Embryonic facial prominence (tissue), 1 donor: Measurements from ENCODE around the gene KIAA0040.

Experiments
- DNase-seq: peaks from one replicate; pipeline ENCODE4 v3.0.0-alpha.2; 2016; ENCODE audit errors: extremely low spot score

KIAA0040 gene

DNA sequence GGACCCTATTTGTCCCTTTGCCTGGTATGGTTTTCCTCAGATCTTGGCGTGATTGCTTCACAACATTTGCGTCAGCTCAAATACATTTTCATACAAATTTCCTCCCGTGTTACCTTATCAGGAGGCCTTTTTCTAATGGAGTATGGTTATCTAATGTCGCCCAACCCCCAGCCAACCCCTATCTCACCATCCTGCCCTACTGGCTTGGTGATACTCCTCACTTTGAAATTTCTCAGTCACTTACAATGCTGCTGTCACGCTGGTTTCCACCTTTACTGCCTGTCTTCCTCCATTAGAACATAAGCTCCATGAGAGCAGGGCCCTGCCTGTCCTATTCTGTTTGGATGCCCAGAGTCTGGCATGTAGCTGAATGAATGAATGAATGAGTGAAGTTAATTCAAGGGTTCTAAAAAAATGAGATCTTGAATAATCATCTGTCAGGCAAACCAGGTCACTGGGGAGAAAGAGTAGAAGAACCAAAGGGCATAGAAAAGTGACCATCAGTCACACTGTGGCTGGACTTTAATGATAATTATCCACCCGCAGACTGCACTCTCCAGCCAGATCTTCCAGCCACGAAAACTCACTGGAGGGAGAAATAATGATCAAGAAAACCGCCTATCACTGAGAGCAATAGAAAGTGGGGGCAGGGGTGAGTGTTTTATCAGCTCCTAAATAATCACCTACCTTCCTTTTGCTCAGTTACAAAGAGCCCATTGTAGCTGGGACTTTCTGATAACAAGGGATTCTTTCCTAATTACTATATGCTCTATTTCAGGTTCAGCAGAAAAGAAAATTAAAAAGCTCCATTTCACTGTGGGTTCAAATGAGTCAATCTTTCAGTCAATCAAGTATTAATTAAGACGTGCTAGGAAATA lies 21.3 kb downstream of the KIAA0040 start:
- no peak for DNase-seq

DNA sequence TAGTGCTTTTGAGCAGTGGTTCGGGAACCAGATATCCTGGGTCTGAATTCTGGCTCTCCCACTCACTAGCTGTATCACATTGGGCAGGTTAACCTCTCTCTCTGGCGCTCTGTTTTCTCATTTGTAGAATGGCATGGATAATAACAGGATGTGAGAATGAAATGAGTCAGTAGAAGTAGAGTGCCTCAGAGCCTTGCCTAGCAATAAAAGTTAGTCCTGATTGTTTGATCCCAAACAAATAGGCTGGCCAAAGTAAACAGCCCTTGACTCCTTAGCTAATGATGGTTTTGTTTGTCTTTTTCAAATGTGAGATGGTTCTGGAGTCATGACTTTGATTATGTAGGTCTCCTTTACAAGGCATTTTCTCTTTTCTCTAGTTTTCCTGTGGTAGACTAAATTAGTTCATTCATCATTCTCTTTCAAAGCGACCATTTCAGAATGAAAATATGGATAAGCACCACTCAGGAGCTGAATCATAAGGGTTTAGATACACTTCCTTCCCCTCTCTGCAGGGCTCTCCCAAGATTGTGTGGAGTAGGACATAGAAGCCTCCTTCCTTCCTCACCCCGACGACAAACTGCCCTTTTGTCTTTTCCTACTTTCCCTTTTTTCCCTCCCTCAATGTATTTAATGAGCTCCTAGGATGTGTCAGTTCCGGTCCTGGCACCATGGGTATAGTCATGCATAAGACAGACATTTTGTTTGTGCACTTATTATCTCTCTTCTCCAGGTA lies 23.1 kb downstream of the KIAA0040 start:
- no peak for DNase-seq

DNA sequence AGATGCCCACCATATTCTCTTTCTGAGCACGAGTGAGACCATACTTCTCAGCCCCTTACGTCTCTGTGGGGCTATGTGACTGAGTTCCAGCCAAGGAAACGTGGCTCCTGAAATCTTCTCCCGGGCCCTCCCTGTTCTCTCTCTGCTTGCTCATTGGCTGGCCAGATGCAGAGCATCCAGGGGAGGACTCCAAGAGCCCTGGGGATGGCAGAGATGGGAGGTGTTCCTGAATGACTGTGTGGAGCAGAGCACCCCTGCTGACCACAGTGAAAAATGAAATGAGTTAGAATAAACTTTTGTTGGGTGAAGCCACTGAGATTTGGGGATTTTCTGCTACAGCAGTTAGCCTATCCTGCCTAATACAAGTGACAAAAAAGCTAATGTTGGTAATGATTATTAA lies 23.8 kb downstream of the KIAA0040 start:
- no peak for DNase-seq

DNA sequence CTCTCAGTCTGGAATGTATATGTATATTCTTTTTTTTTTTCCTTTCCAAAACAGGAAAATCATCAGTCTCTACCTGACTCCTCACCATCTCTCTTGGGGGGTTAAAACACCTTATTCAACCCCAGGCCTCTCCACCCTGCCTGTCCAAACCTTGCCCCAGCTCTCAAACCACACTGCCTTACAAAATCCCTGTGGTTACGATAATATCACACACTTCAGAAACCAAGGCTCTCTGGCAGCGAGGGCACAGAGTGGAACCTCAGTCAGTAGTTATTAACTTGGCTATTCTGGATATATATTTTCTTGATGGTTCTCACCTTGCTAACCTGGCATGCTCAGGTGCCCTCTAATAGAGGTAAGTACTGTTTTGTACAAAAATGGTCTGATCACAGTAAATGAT lies 24.7 kb downstream of the KIAA0040 start:
- no peak for DNase-seq

DNA sequence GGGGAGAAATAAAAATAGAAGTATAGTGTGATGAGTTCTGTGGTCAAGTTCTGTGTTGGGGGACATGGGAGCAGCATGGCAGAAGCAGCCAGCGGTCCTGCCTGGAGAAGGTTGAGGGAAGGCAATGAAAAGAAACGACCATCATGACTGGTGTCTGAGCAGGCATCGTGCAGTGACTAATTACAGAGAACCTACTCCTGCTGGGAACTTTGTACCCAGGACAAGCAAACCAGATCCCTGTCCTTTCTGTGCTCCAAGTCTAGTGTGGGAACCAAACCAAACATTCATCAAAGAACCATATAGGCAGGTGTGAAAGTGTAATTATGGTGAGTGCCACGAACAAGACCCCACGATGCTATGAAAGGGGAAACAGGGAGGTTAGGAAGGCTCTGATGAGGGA lies 25.8 kb downstream of the KIAA0040 start:
- no peak for DNase-seq

DNA sequence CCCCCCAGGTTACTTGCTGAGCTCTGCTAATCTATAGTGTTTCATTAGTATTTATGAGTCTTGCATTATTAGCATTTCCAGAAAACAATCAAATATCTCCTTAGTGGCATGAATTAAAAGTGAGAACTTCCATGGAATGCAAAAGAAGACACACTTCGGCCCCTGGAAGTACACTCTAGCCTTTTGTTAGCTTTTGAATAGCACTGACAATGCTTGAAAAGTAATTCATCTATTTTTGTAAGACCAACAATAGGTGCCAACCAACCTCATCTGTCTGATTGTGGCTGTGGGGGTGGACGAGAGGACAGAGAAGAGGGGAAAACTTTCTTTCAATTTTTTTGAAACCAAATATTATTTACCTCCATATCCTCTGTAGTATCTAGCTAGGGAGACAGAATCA lies 27.8 kb downstream of the KIAA0040 start:
- no peak for DNase-seq

DNA sequence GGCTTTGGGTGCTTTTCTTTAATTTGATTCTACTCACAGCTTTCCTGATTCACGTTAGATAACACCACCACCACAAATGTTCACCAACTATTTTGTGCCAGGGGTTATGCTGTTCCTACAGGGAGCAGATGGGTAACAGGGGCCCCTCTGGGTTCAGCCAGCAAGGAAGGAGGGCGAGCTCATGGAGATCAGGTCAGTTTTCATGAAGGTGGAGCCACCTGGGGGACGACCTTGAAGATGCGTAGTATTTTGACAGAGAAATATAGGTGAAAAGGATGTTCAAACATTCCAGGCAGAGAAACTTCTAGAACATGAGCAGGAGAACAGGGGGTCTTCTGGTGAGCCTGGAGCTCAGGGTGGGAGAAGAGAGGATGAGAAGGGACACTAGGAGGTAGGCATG lies 28.9 kb downstream of the KIAA0040 start:
- DNase-seq = no peak

DNA sequence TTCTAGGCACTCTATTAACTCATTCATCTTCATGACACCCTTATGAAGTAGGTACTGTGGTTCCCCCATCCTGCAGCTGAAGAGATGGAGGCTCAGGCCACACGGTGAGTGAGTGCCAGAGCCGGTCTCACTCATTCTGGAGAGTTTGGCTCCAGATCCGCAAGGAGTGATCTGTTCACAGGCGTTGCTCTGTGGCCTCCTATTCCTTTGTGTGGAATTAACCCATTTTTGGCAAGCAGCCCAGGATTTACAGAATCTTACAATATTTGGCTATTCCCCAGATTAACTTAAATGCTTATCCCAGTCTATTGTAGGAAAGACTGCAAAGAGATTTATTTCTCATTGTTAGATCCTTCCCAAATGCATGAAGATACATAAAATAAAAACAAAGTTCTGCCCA lies 29.6 kb downstream of the KIAA0040 start:
- no peak for DNase-seq

DNA sequence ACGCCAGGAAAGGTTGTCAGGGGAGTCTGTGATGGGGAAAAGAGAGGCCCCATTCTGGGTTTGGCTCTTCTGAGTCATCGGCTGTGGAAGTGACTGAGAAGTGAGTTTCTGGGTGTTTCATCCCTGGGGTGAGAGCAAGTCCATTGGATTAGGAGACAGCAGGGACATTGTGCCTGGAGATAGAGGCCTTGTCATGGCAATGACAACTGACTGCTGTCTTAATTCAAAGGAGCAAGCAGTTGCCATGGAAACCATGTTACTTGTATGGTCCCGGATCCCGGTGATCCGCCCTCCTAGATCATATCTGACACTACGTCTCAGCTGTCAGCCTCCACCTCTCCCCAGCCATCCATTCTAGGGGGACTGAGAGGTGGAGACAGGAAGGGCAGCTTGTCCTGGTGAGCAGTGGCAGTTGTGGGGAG lies 34.4 kb downstream of the KIAA0040 start:
- no peak for DNase-seq

DNA sequence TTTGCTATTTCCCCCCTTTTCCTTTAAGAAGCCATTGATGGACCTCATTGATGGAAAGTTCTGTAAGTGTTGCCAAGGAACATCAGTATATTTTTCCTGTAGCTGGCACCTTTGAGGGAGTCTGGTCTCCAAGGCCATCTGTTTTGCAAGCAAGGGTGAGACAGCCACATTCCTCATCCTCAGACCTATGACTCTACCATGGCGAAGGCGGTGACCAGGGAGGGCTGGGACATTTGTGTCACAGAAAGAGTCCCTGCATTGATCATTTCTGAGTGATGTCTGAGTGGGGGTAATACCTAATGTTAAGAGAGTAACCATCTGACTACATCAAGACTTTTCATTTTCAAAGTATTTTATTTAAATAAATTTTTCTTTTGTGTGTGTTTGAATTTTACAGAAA lies 35.4 kb downstream of the KIAA0040 start:
- DNase-seq = no peak

DNA sequence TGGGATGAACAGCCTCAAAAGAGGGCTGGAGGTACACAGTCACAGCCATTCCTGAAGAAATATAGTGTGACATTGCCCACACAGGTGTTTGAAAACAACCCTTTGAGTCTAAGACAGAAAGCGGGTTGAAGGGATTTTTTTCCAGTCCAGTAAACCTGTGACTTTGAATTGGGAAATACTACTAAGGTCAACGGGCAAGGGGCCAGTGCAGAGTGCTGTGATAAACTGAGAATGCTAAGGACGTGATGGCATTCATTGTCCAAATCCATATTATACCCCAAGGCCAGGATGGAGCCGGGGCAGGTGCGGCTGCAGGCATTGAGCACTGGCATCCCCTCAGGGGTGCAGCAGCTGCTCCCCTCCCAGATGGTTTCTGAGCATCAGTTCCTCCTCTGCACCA lies 36.6 kb downstream of the KIAA0040 start:
- no peak for DNase-seq

DNA sequence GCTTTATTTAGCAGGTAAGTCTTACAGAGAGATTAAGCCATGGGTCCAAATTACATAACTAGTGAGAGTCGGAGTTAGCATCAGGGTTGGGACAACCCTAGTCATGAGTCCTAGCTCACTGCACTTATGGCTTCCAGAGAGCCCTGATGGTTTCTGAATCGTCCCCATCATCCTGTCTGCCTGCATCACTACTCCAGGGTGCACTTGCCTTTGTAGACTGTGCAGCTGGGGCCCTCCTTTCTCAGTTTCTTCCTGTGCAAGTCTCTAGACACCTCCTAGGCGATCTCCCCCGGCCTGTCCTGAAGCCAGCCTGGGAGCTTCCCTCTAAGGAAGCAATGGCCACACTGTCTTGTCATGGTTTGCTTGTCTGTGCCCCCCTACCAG lies 37.1 kb downstream of the KIAA0040 start:
- no peak for DNase-seq

DNA sequence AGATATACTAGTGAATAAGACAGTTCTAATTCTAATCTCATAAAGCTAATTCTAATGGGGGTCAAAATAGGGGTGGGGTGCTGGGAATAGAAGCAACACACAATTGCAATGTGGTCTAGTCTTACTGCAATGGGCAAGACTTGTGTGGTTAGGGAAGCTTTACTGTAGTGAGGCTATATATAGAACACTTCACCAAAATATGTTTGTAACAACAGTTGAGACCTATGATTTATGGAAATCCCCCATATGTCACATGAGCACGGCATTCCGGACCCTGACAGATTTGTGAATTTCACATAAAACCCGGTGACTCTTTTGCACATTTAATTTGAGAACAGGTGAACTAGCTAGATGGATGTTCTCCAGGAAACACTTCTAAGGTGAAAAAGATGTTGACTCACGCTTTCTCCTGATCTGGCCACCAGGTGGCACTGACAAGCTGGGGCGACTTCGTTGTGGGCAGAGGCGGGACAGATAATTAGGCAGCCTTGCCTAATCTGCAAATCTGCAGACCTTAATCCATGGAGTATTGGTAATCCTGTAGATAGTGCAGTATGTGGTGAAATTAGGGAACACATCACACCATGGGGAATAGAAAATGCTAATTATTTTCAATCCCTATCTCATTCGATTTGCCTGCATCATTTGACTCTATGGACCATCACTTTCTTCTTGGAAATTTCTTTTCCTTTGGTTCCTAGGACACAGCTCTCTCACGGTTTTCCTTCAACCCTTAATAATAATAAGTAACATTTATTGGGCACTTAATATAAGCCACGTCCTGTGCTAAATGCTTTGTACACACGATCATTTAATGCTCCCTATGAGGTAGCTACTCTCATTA lies 37.7 kb downstream of the KIAA0040 start:
- no peak for DNase-seq

DNA sequence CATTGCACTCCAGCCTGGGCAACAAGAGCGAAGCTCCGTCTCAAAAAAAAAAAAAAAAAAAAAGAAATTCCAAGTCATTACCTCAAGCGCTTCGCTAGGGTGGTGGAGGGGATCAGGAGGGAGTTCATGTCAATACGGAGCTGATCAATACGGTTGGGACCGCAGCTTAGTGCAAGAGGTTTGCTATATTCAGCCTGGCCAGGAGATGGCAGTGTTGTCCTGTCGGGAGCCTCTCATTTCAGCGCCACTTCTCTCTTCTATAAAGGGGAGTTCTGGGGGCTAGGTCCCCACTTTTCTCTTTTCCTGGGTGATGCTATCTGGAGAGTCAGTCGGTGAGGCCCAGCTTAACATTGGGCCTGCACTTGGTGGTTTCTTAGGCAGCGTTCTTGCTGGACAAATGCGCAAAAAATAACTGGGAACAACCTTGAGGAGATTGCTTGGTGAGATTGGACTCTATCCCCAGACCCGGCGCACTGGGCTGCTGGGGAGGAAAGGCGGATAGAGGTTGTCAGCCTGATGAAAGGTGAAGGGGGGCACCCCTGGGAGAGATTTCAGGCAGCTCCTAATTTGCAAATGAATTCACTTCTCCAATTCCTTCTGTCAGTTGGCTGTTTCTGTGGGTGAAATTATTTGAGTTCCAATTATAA lies 40.4 kb downstream of the KIAA0040 start:
- no peak for DNase-seq

DNA sequence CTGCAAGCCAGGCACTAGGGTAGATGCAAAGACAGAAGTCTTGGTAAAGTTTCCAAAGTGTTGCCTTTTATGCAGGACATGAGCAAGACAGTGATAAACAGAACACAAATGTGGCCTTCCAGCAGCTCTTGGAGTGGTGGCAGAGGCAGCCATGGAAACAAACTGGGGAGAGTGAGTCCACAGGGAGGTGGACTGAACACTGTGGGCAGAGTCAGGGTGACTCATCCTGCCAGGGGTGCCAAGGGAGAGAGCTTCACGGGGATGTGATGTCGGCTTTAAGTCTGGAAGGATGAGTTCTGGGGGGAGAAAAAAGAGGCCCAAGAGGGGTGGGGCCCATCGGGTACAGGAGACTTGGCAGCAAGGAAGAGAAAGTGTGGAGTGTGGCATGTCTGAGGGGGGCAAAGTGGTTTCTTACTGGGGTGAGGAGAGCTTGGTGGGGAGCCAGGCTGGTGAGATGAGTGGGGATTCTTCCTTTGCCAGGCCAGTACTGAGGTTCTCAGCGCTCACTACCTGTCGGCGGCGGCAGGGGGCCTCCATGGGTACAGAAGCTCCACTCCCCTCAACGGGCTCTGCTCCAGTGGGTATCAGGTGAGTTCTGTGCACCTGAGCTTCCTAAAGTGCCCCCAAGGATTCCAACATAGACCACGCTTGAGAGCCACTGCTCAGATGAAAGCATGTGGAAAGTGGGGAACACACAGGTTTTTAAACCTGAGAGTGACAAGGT lies 41.8 kb downstream of the KIAA0040 start:
- DNase-seq = no peak

DNA sequence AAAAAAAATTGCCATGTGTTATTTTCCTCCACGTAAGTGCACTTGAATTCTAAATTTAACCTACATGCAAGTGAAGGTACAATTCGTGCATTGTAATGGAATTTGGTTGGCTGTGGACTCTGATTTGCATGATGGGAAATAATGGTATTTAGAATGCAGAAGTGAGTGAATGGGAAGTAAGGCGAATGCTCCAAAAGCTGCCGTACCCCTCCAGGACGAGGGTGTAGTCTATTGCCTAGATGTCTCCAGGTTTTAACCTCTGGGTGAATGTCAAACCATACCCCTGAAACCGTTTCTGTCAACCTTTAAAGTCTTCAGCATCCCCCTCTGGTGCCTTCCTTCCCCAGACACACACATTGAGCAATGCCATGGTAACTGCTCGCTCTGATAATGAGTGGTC lies 44.5 kb downstream of the KIAA0040 start:
- no peak for DNase-seq

DNA sequence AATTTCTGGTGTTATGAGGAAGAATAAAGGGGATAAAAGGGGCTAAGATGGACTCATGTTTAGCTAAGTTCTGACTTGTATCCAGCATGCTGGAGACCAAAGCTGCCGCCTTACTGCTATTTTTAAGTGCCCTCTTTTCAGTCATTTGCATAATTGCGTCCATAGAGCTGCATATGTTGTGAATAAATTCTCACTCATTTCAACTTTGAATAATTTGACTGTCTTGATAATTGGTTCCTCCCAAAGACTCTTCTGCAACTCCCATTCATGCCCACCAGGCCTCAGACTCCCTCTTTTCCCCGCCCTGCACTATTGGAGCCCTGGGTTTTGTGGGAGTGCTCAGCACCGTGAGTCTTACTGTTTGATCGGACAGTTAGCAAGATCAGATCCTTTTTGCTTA lies 45.0 kb downstream of the KIAA0040 start:
- no peak for DNase-seq

DNA sequence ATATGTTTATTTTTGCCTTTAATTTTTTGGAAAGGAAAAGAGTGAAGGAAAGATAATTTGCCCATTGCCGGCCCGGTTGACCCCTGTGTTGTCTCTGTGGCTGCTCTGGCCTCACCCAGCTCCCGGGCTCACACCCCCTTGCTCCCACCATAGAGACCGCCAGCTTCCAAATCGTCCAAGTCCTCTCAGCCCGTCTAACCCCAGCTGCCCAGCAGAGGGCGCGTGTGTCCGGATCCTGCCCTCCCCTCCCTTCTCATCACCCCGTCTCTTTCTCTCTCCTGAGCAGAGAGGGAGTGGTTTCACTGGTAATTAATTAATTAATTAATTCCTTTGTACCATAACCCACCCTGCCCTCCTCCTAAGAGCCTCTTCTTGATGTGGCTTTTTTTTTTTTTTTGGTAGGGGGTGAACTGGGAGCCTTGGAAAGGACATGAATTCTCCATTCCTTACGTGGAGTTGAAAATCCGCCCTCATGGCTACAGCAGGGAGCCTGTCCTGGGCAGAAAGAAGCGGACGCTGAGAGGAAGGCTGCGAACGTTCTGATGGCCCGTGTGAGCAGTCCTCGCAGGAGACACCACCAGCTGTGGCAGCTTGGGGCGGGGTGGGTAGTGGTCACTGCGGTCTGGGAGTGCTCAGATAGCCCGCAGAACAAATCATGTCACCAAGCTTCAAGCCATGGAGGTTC lies 45.9 kb downstream of the KIAA0040 start:
- no peak for DNase-seq

DNA sequence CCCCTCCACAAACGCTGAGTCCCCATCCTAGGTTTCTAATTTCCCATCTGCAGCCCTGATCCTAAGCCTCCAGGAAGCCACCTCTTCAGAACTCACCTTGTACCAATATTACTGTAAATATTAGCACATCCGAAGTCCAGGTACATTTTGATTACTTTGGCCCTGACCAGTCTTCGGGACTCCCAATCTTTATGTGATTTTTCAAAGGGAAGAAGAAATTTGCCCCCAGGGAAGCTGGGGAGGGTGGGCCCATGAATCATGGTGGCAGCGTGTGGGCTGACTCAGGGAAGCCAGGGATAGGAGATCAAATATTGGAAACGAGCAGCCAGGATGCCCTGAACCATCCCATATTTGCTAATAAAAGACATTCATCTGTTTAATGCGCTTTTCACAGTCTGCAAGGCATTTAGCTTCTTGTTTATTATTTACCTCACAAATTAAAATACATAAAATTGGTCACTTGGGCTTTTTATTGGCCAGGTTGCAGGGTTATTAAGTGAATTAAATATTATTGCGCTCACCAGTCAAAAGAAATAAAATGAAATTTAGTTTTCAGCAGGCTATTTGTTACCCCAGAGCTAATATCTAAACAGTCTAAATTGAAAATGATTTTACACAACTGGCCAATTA lies 46.6 kb downstream of the KIAA0040 start:
- no peak for DNase-seq

DNA sequence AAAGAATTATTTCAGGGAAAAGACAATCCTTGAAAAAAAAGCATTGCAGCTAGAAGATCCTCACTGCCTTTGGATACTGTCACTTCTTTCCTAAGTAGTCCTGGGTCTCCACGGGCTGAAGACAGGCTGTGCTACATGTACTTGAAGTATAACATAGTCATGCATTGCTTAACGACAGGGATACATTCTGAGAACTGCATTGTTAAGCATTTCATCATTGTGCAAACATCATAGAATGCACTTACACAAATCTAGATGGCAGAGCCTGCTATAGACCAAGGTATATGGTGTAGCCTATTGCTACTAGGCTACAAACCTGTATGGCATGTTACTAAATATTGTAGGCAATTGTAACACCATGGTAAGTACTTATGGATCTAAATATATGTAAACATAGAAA lies 54.0 kb downstream of the KIAA0040 start:
- no peak for DNase-seq
